ENCODE measurements around the gene ARHGEF10L.

Gene ARHGEF10L

DNA sequence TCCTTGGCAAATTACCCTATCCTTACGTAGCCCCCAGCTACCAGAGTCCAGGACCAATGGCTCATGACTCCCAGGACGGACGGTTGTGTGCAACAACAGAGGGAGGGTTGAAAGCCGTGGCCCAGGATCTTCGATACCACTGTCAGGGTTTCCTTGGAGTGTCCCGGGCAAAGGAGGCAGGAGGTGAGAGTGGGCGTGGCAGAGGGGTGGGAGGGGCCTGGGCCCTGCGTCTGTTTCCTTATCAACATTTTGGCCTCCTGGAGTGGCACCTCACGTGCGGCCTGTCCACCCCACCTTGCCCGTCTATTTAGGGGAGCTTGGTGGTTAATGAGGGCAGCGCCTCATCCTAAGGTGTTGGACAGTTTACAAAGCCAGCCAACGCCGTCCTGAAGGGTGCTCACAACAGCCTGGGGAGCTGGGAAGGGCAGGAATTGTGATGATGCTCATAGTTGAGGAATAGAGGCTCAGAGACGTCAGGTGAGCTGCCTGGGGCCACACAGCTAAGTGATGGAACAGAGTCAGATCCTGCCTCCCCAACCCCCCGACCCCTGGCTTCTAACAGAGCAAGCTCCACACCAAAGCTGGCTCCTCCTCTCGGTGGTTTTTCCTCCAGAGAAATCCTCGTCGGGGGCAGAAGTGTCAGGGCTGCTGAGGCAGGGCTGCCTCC, 17.4 kb upstream of the ARHGEF10L start:
- DNase-seq, result no peak

GRCh38 chr1:17523321-17524041, 16.0 kb upstream of the ARHGEF10L start:
- DNase-seq, result no peak

GRCh38 chr1:17524645-17525044, 14.9 kb upstream of the ARHGEF10L start:
- DNase-seq, result no peak

- DNase-seq, result no peak
Measured at GRCh38 chr1:17525996-17526686, 13.4 kb upstream of the ARHGEF10L start.

GRCh38 chr1:17527036-17527914, 12.2 kb upstream of the ARHGEF10L start:
- no peak for DNase-seq

DNA sequence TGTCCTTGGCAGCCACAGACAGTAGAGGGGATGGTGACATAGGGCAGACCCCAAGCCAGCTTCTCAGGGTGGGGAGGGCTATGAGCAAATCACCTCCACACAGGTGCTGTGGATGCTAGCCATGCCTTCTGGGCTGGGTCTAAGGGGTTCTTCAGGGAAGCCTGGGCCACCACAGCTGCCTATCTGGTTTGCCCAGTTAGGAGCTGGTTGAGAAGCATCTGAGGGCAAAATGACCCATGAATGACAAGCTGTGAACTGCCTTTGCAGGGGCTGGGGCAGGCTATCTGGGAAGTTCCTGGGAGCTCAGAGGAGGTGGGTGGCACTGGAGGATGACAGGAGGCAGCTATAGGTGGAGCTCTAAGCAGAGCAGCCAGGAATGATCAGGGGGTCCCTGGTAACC, 10.1 kb upstream of the ARHGEF10L start:
- DNase-seq, result no peak

- DNase-seq, result no peak
Measured at GRCh38 chr1:17531343-17531681, 8.2 kb upstream of the ARHGEF10L start.

GRCh38 chr1:17531682-17532487, 7.6 kb upstream of the ARHGEF10L start:
- no peak for DNase-seq

DNA sequence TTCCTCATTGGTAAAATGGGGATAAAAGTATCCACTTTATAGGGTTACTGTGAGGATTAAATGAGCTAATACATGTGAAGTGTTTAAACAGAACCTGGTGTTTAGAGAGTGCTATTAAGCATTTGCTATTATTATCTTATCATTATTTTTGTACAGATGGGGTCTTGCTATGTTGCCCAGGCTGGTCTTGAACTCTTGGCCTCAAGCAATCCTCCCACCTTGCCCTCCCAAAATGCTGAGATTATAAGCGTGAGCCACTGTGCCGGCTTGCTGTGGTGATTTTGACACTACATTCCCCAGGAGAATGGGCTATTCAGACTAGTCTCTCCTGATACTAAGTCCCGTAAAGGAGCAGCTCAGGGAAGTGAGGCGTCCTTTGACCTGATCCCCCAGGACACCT, 6.3 kb upstream of the ARHGEF10L start:
- no peak for DNase-seq

- no peak for DNase-seq
Measured at GRCh38 chr1:17535300-17535936, 4.1 kb upstream of the ARHGEF10L start.

DNA sequence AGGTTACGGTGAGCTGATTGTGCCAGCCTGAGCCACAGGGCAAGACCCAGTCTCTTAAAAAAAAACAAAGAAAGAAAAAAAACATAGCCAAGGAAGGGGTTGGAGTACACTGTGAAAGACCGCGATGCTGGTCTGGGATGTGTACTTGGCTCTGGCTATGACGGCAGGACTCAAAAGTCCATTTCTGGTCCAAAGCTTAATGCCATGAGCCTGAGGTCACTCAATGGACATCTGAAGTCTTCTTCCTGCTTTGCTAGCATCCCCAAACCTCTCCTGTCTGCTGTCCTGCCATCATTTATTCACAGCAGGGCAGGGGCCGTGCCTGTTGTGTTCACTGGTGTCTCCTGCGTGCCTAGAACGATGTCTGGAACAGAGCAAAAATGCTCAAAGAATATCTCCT, 1.5 kb upstream of the ARHGEF10L start:
- no peak for DNase-seq

DNA sequence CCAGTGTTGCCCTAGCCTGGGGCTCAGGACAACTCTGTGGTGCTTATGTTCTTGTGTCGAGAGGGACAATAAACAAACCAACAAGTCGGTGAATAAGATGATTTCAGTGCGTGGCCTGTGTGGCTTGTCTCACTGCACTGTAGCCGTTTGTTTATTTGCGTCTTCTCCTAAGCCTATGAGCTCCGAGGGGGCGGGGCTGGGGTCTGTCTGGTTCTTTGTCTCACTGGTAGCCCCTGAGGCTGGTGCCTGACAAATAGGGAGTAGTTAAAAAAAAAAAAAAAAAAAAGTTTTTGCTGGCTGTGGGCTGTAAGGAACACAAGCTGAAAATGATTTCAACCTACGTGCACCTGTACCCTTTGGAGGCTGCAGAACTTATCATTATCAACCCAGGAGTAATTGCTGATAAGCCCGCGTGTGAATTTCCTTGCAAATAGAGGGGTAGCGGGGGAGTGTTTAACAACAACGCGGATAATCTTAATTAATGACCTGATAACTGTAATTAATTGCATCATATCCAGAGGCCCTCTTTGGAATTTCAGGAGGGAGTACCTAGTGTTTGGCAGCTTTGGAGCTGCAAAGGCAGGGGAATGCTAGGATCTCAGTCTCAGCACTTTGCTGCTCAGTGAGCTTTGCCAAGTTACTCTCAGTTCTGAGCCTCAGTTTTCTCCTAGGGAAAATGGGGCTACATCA, 925 bp upstream of the ARHGEF10L start:
- no peak for DNase-seq

DNA sequence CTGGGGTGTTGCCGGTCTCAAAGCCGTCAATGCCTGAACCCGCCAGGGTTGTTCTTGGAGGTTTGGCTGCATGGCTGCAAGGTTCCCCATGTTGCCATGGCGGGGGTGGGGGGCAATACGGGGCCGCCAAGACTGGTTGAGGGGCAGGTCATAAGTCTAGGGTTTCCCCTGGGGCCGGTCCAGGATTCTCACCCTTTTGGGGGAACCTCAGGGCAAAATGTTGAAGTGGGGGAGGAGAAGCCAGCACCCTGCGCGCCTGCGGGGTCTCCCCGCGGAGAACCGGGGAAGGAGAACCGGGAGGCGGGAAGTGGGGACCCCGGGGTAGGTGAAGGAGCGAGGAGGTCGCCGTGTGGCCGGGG, 401 bp upstream of the ARHGEF10L start:
- DNase-seq, result no peak

DNA sequence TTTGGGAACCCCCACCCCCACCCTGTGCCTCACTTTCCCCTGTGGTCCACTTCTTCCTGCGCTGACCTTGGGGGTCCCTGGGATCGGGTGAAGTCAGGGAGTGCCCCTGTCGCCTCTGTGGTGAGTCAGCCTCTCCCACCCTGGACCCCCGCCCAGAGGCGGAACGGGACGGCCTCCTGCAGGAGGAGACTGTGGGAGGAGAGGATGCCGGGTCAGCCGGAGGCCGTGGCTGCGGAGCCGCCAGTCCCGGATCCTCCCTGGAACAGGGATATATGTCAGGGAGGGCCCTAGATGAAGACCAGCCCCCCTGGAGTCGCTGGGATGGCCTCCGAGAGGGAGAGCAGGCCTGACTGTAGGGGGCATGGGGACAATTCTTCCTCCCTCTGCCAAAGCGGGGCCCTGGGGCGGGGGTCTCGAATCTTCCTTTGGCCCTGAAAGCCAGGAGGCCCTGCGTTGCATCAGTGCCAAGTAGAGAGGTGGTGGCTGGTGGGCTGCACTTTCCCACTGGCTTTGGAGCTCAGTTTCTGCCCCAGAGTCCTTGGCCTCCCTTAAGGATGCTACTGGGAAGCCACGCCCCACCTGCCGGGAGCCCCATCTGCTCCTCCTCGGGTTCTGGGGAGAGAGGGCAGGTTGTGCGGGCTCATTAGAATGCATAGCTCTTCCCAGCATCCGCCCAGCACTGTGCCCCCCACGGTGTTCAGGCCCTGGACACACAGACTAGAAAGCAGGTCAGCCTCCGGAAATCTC, 930 bp downstream of the ARHGEF10L start:
- DNase-seq, result no peak

- no peak for DNase-seq
Measured at GRCh38 chr1:17542645-17543044, 3.1 kb downstream of the ARHGEF10L start.

DNA sequence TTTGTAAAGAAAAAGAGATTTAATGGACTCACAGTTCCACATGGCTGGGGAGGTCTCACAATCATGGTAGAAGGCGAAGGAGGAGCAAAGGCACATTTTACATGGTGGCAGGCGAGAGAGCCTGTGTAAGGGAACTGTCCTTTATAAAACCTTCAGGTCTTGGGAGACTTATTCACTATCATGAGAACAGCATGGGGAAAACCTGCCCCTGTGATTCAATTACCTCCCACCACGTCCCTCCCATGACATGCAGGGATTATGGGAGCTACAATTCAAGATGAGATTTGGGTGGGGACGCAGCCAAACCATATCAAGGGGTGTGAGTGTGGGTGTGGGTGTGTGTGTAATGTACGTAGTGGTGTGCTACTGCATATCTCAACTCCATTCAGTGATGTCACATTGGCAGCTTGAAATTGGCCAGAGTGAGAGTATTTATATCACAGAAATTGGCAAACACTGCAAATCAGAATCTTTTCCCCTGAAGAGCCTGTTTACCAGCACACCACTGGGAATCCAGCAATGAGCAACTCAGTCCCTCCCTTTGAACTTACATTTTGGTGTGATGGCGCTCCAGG, 5.4 kb downstream of the ARHGEF10L start:
- DNase-seq, result no peak

DNA sequence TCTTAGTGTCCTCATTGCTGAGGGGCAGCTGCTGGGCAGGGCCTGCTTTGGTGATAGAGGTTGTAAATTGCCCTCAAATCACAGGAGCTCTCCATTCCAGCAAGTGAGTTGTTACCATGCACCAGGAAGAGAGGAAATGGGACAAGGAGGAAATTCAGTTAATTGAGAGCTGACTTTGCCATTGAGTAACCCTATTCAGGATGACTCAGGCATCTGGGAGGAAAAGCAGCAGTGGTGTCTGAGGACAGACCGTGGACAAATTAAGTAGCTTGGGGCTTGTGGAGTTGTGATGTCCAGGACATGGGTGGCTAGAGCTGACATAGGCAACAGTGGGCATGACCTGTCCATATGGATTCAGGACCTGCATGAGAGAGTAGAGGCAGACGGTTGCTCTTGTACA, 5.9 kb downstream of the ARHGEF10L start:
- no peak for DNase-seq

DNA sequence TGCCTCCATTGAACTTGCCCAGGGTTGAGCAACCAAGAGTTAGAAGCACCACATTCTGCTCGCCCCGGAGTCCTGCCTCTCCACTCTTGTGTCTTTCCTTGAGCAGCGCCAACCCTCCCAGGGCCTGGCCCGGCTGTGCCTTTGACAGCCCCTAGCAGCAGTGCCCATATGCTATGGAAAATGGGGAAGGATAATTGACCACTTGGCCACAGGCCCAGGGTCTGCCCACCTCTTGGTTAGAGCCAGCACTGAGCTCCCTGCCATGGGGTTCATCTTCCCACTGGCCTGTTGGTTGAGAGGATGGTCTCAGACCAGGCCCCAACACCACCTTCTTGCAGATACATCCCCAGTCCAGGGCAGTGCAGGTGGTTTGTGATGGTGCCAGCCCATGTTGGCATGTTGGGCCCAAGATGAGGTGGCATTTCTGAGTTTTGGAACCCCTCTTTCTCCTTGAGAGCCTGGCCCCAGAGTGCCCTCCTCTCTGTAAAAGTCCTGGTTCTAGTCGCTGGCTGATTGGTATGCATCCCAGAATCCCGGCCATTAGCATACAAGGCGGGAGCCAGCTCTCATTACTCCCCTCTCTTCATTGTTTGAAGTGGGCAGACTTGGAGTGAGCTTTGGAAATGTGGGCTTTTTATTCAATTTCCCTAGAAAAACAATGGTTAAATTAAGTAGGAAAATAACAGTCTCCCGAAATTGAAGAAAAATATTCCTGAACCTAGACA, 7.6 kb downstream of the ARHGEF10L start:
- DNase-seq, result no peak

DNA sequence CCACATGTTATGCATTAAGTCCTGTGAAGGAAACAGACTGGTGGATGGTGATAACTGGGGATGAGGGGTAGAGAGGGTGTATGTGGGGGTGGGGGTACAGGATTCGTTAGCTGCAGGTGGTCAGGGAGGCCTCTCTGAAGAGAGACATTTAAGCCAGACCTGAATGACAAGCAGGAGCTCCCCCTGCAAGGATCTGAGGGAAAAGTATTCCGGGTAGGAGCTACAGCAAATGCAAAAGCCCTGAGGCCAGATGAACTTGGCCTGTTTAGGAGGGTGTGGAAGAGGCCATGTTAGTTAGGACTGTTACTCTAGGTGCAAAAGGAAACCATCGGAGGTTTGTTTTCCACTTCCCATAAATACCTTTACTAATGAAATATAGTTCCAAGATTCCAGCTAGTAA, 9.9 kb downstream of the ARHGEF10L start:
- DNase-seq, result no peak
